SU-DHL-6 (cell line): ENCODE measurements around the gene MIEN1.

ENCODE experiments used
- EZH2phosphoT487 ChIP-seq: fragments of 200-600 bp; sonication (generic), shearing (Covaris generic); conservative IDR thresholded peaks from 2 replicates; pipeline ENCODE4 v1.6.1; 2018; ENCODE audit warnings: mild to moderate bottlenecking, antibody characterized with exemption, low read length, moderate library complexity, mixed read lengths
- TF ChIP-seq, protein P1 (sequence below): fragments of 200-600 bp; sonication (generic); IDR thresholded peaks from one replicate; pipeline ENCODE4 v1.5.1; 2017; ENCODE audit warnings: antibody characterized with exemption, mild to moderate bottlenecking, low read length, moderate library complexity; ENCODE audit not compliant: insufficient read depth, poor library complexity, severe bottlenecking

DNA sequence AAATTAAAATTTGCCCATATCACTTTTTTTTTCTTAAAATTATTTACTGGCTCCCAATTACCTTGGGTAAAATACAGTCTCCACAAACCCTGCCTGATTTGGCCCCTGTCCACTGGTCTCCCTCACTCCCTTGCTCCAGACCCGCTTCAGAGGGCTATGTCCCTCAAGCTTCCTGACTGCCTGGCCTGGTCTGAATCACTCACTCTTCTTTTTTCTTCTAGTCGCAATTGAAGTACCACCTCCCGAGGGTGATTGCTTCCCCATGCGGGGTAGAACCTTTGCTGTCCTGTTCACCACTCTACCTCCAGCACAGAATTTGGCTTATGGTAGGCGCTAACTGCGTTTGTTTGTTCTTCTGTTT lies 41.9 kb downstream of the MIEN1 start:
- TF ChIP-seq, protein P1, sequence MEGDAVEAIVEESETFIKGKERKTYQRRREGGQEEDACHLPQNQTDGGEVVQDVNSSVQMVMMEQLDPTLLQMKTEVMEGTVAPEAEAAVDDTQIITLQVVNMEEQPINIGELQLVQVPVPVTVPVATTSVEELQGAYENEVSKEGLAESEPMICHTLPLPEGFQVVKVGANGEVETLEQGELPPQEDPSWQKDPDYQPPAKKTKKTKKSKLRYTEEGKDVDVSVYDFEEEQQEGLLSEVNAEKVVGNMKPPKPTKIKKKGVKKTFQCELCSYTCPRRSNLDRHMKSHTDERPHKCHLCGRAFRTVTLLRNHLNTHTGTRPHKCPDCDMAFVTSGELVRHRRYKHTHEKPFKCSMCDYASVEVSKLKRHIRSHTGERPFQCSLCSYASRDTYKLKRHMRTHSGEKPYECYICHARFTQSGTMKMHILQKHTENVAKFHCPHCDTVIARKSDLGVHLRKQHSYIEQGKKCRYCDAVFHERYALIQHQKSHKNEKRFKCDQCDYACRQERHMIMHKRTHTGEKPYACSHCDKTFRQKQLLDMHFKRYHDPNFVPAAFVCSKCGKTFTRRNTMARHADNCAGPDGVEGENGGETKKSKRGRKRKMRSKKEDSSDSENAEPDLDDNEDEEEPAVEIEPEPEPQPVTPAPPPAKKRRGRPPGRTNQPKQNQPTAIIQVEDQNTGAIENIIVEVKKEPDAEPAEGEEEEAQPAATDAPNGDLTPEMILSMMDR, result no peak
- no peak for TF ChIP-seq EZH2phosphoT487
